KOPT-K1 (cell line): ENCODE measurements around the gene CEP57.
"Not testable (repeated sequence)": the region's sequence is repeated elsewhere in the genome, so short reads cannot be mapped to it uniquely, and the experiment has no call there.

Source experiments
- H3K27ac ChIP-seq: fragments of 200-600 bp; sonication (generic); 2 replicates; pipeline ENCODE4 v1.5.1; 2016; ENCODE audit warnings: antibody characterized with exemption, mild to moderate bottlenecking, low read depth, low read length; ENCODE audit not compliant: poor library complexity, severe bottlenecking
- H3K36me3 ChIP-seq: fragments of 200-600 bp; sonication (generic); 2 replicates; pipeline ENCODE4 v1.5.1; 2017; ENCODE audit warnings: antibody characterized with exemption, mild to moderate bottlenecking, low read length, moderate library complexity; ENCODE audit not compliant: insufficient read depth
- H3K9me3 ChIP-seq: fragments of 200-600 bp; sonication (generic); 2 replicates; pipeline ENCODE4 v1.5.1; 2017; ENCODE audit warnings: antibody characterized with exemption, low read length, mild to moderate bottlenecking; ENCODE audit not compliant: insufficient read depth, poor library complexity, severe bottlenecking

Gene CEP57

GRCh38 chr11:95863486-95864140, 73.3 kb downstream of the CEP57 start:
- Histone ChIP-seq H3K36me3 (peaks cover 15% of the 10 kb centered on the region), H3K27ac (no peak overlapping the region), H3K9me3 (no peaks in the 10 kb centered on the region)

GRCh38 chr11:95867105-95867504, 76.8 kb downstream of the CEP57 start:
- Histone ChIP-seq H3K9me3 (no peaks in the 10 kb centered on the region), H3K36me3 (peaks cover 11% of the 10 kb centered on the region), H3K27ac (no peak overlapping the region)

GRCh38 chr11:95870877-95871276, 80.6 kb downstream of the CEP57 start:
- H3K36me3 ChIP-seq, H3K27ac ChIP-seq, H3K9me3 ChIP-seq: not testable (repeated sequence)

- H3K27ac ChIP-seq: no peak overlapping the region
- H3K36me3 ChIP-seq: peaks cover 4% of the 10 kb centered on the region
- peaks cover 22% of the 10 kb centered on the region for H3K9me3 ChIP-seq
These were observed 87.0 kb downstream of the CEP57 start for GRCh38 chr11:95877291-95877690.
